Measurements from ENCODE around the gene IRGQ.

The IRGQ gene

DNA sequence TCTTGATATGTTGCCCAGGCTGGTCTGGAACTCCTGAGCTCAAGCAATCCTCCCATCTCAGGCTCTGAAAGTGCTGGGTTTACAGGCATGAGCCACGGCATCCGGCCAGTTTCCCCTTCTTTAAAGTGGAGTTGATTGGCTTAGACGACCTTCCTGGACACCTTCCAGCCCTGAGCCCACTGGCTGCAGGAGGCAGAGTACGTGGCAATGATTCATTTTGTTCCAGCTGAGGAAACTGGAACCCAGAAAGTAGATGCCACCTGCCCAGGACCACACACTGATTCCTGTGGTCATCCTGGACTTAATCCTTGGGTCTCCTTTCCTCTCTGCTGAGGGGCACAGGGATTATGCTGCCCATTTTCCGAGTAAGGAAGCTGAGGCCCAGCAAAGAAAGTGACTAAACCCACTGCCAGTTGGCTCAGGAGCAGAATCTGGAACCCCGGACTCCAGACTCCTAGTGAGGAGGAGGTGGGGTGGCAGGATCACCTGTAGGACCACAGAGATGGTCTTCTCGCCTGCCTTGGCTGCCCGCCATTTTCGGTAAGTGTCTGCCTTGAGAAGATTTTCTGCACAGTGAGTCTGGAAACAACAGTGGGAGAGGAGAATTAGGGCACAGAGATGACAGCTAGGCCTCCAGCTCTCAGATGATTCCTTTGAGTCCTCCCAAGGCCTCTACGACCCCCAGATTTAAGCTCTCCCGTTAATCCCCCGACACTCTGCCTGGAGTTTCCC, 21.3 kb downstream of the IRGQ start:
- Mint-ChIP-seq H3K27ac (peak overlapping the region; percentile 90), H3K36me3 (no peaks in the 10 kb centered on the region), H3K4me1 (peaks cover 44% of the 10 kb centered on the region), H3K4me3 (peak overlapping the region; percentile 95), H3K27me3 (no peaks in the 10 kb centered on the region), H3K9me3 (no peaks in the 10 kb centered on the region)

- no peaks in the 10 kb centered on the region for H3K36me3 Mint-ChIP-seq
- H3K27ac Mint-ChIP-seq, result no peak overlapping the region
- H3K27me3 Mint-ChIP-seq, result no peaks in the 10 kb centered on the region
- no peaks in the 10 kb centered on the region for H3K9me3 Mint-ChIP-seq
- H3K4me1 Mint-ChIP-seq, result peaks cover 45% of the 10 kb centered on the region
- no peak overlapping the region for H3K4me3 Mint-ChIP-seq
Measured at GRCh38 chr19:43572171-43572588, 23.8 kb downstream of the IRGQ start.

DNA sequence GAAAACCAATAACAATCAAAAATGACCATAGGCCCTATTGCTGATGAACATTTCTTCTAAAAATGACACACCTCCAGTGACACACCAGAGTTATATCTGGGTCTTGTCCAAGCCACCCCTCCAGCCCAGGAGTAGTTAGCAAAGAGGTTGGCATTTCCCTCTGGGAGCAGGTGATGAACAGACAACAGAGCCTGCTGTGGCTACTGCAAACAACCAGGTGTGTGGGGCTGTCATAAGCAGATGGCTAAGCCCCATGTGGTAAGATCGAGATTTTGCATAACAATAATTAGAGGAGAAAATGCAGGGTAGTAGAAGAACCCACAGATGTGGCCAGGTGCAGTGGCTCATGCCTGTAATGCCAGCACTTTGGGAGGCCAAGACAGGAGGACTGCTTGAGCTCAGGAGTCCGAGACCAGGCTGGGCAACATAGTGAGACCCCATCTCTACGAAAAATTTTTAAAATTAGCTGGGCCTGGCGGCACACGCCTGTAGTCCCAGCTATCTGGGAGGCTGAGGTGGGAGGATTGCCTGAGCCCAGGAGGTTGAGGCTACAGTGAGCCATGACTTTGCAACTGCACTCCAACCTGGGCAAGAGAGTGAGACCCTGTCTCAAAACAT, 25.7 kb downstream of the IRGQ start:
- H3K27ac Mint-ChIP-seq, result peak overlapping the region; percentile 59

GRCh38 chr19:43569657-43570056, 26.3 kb downstream of the IRGQ start:
- Mint-ChIP-seq H3K36me3 (no peaks in the 10 kb centered on the region), H3K9me3 (no peaks in the 10 kb centered on the region), H3K27ac (peak overlapping the region; percentile 53), H3K4me1 (peaks cover 50% of the 10 kb centered on the region), H3K4me3 (no peak overlapping the region), H3K27me3 (no peaks in the 10 kb centered on the region)

More for the DNA sequence above, 25.7 kb downstream of the IRGQ start:
- peaks cover 50% of the 10 kb centered on the region for H3K4me1 Mint-ChIP-seq
- H3K27me3 Mint-ChIP-seq, result no peaks in the 10 kb centered on the region
- no peak overlapping the region for H3K4me3 Mint-ChIP-seq
- no peaks in the 10 kb centered on the region for H3K9me3 Mint-ChIP-seq
- H3K36me3 Mint-ChIP-seq, result no peaks in the 10 kb centered on the region

- Mint-ChIP-seq H3K4me3 (peak overlapping the region; percentile 27), H3K27ac (peak overlapping the region; percentile 86), H3K4me1 (peaks cover 60% of the 10 kb centered on the region), H3K36me3 (peaks cover 4% of the 10 kb centered on the region), H3K27me3 (no peaks in the 10 kb centered on the region), H3K9me3 (no peaks in the 10 kb centered on the region)
Measured at GRCh38 chr19:43564800-43565199, 31.1 kb downstream of the IRGQ start.

DNA sequence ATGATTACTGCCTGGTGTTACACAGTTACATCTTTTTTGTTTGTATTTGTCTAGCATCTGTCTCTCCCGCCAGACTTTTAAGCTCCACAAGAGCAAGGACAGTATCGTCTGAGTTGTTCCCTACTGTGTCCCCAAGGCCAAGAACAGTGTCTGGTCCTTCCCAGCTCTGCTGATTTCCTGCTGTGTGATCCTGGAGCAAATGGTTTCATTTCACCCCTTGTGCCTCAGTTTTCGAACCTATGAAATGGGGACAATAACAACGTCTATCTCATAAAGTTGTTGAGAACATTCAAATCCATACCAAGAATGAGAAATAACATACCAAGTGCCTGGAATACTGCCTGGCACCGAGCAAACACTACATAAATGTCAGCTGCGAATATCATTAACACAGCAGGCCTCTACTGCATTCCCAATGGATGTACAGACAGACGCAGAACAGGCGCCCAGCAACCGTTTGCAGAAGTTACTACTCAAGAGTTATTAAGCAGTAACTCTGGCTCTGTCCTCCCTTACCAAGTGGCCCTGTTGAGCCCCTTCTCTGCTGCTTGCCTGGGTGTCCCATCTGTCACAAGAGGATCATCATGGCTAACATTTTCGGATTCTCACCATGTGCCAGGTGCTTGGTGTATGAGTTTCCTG, 32.0 kb downstream of the IRGQ start:
- no peaks in the 10 kb centered on the region for H3K27me3 Mint-ChIP-seq
- peaks cover 6% of the 10 kb centered on the region for H3K36me3 Mint-ChIP-seq
- peak overlapping the region; percentile 83 for H3K27ac Mint-ChIP-seq
- no peaks in the 10 kb centered on the region for H3K9me3 Mint-ChIP-seq
- peak overlapping the region; percentile 56 for H3K4me3 Mint-ChIP-seq
- peaks cover 61% of the 10 kb centered on the region for H3K4me1 Mint-ChIP-seq

GRCh38 chr19:43562698-43563241, 33.2 kb downstream of the IRGQ start:
- Mint-ChIP-seq H3K9me3 (no peaks in the 10 kb centered on the region), H3K27me3 (no peaks in the 10 kb centered on the region), H3K4me1 (peaks cover 61% of the 10 kb centered on the region), H3K27ac (peak overlapping the region; percentile 83), H3K36me3 (peaks cover 6% of the 10 kb centered on the region), H3K4me3 (peak overlapping the region; percentile 51)

- Mint-ChIP-seq H3K9me3 (no peaks in the 10 kb centered on the region), H3K27ac (peak overlapping the region; percentile 83), H3K4me1 (peaks cover 63% of the 10 kb centered on the region), H3K36me3 (peaks cover 7% of the 10 kb centered on the region), H3K4me3 (peak overlapping the region; percentile 51), H3K27me3 (no peaks in the 10 kb centered on the region)
Measured at GRCh38 chr19:43562226-43562697, 33.7 kb downstream of the IRGQ start.

- Mint-ChIP-seq H3K27ac (peak overlapping the region; percentile 83), H3K36me3 (peaks cover 7% of the 10 kb centered on the region), H3K27me3 (no peaks in the 10 kb centered on the region), H3K9me3 (no peaks in the 10 kb centered on the region), H3K4me1 (peaks cover 59% of the 10 kb centered on the region), H3K4me3 (peak overlapping the region; percentile 36)
Measured at GRCh38 chr19:43561139-43561970, 34.6 kb downstream of the IRGQ start.

DNA sequence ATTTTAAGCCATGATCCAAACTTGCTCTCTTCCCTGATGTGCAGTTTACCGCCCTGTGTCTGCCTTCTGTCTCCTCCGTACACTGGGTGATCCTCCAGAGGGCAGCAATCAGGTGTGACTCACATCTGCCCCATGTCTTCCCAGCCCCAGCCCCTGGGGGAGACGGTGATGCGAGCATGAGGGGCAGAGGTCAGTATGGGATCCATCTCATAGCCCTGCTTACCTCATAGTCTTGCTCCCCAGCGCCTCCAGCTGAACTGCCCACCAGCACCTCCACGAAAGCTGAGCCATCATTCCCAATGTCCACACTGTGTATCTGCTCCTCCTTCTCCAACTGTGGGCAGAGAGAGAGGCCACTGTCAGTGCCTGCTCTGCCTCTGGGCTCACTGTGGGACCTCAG, 35.2 kb downstream of the IRGQ start:
- Mint-ChIP-seq H3K27me3 (no peaks in the 10 kb centered on the region), H3K27ac (peak overlapping the region; percentile 83), H3K4me1 (peaks cover 60% of the 10 kb centered on the region), H3K36me3 (peaks cover 7% of the 10 kb centered on the region), H3K9me3 (no peaks in the 10 kb centered on the region), H3K4me3 (peak overlapping the region; percentile 36)

DNA sequence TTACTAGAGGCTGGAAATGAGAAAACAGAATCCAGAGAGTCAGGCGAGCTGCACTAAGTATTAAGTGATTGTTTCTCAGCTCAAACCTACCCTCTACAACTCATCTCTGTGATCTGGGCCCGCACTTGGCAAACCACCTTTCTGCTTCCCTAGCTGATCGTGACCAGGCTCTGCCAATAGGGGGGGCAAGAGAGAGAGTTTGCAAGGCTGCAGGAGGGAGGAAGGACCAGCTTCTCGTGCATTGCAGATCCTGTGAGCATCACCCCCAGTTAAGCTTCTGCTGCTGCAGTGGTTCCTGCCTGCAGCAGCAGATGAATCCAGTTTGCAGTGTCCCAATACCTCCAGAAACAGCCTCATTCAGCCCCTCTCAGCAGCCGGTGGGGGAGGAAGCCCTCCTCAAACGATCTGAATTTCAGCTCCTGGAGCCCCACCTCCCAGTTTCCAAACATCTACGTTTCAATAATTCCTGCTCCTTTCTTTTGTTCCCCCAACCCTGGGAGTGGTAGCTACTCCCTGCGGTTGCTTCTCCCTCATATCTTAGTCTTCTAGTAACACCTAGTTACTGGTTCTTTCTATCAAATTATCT, 40.7 kb downstream of the IRGQ start:
- Mint-ChIP-seq H3K36me3 (peaks cover 15% of the 10 kb centered on the region), H3K4me3 (no peak overlapping the region), H3K9me3 (no peaks in the 10 kb centered on the region)

DNA sequence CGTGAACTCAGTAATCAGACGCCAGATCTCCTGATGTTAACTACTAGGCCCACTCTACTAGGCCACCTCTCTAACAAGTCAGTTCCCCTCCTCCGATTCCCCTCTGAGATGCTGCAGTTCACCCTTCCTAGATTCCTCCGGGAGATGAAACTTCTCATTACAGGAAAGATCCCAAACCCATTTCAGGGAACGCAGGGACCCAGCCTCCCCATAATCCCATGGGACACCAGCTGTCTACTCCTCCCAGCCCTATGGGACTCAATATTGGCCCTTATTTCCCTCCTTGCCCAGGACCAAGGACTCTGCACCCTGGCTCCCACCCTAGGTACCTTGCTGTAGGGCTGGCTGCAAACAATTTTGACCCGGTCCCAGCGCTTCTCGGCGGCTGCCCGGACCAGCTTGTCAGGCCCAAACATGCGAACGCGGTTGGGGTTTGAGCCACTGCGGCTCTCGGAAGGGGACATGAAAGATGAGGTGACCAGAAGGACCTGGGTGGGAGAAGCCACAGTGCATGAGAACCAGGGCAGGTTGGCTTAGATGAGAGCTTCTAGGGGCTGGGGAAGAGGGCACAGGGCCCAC, 41.5 kb downstream of the IRGQ start:
- no peaks in the 10 kb centered on the region for H3K9me3 Mint-ChIP-seq
- H3K36me3 Mint-ChIP-seq, result peaks cover 13% of the 10 kb centered on the region
- H3K4me1 Mint-ChIP-seq, result peaks cover 16% of the 10 kb centered on the region
- no peak overlapping the region for H3K27ac Mint-ChIP-seq
- no peak overlapping the region for H3K4me3 Mint-ChIP-seq
- H3K27me3 Mint-ChIP-seq, result no peaks in the 10 kb centered on the region

More for the DNA sequence above, 40.7 kb downstream of the IRGQ start:
- H3K27me3 Mint-ChIP-seq, result no peaks in the 10 kb centered on the region
- peaks cover 21% of the 10 kb centered on the region for H3K4me1 Mint-ChIP-seq
- H3K27ac Mint-ChIP-seq, result peak overlapping the region; percentile 70

GRCh38 chr19:43553656-43554055, 42.3 kb downstream of the IRGQ start:
- Mint-ChIP-seq H3K27ac (no peak overlapping the region), H3K9me3 (no peaks in the 10 kb centered on the region), H3K27me3 (no peaks in the 10 kb centered on the region), H3K4me3 (no peak overlapping the region), H3K36me3 (peaks cover 13% of the 10 kb centered on the region), H3K4me1 (peaks cover 14% of the 10 kb centered on the region)

DNA sequence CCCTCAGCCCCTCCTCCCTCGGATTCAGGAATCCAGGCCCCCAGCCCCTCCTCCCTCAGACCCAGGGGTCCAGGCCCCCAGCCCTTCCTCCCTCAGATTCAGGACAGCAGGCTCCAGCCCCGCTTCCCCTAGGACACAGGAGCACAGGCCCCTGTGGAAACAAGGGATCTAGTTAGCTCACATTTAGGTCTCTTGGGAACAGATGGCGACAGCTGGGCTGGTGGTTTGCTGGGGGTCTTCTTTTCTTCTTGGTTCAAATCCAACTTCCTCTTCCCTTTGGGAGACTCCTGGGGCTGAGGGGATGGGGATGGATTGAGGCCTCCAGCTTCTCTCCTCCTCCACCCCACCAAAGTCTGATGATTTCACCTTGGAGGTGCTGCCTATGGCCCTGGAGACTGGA, 43.3 kb downstream of the IRGQ start:
- H3K9me3 Mint-ChIP-seq, result no peaks in the 10 kb centered on the region
- no peak overlapping the region for H3K4me3 Mint-ChIP-seq
- peaks cover 13% of the 10 kb centered on the region for H3K36me3 Mint-ChIP-seq
- H3K27me3 Mint-ChIP-seq, result no peaks in the 10 kb centered on the region
- peaks cover 14% of the 10 kb centered on the region for H3K4me1 Mint-ChIP-seq
- no peak overlapping the region for H3K27ac Mint-ChIP-seq

- no peaks in the 10 kb centered on the region for H3K9me3 Mint-ChIP-seq
- no peak overlapping the region for H3K27ac Mint-ChIP-seq
- no peak overlapping the region for H3K4me3 Mint-ChIP-seq
- H3K27me3 Mint-ChIP-seq, result no peaks in the 10 kb centered on the region
- peaks cover 11% of the 10 kb centered on the region for H3K36me3 Mint-ChIP-seq
- peaks cover 11% of the 10 kb centered on the region for H3K4me1 Mint-ChIP-seq
Measured at GRCh38 chr19:43552198-43552450, 43.8 kb downstream of the IRGQ start.
